Dendritic cell treated with granulocyte-macrophage colony-stimulating factor and Interleukin-4, amounts not matched to agents 40 ng/mL and 50 ng/mL, for 4 days (primary cell): ENCODE measurements around the gene PDGFC.
A peak's percentile ranks its signal among the peaks of the same experiment; 100 is the strongest.

Experiments used
- H3K27ac Mint-ChIP-seq: one replicate; pipeline ENCODE4 v1.8.0; 2022; ENCODE audit warnings: mild to moderate bottlenecking, mixed read lengths
- H3K27me3 Mint-ChIP-seq: one replicate; pipeline ENCODE4 v1.8.0; 2022; ENCODE audit warnings: mild to moderate bottlenecking, mixed read lengths
- H3K36me3 Mint-ChIP-seq: one replicate; pipeline ENCODE4 v1.8.0; 2022; ENCODE audit warnings: low read depth, mixed read lengths
- H3K4me1 Mint-ChIP-seq: one replicate; pipeline ENCODE4 v1.8.0; 2022; ENCODE audit warnings: low read depth, mixed read lengths
- H3K4me3 Mint-ChIP-seq: one replicate; pipeline ENCODE4 v1.8.0; 2022; ENCODE audit warnings: mild to moderate bottlenecking, moderate library complexity, mixed read lengths
- H3K9me3 Mint-ChIP-seq: one replicate; pipeline ENCODE4 v1.8.0; 2022; ENCODE audit warnings: mixed read lengths
- intact Hi-C: fragments of 100-400 bp; cut with micrococcal nuclease; formaldehyde crosslinking; loops from one replicate; pipeline ENCODE4 v1.15.0; 2022

PDGFC gene

DNA sequence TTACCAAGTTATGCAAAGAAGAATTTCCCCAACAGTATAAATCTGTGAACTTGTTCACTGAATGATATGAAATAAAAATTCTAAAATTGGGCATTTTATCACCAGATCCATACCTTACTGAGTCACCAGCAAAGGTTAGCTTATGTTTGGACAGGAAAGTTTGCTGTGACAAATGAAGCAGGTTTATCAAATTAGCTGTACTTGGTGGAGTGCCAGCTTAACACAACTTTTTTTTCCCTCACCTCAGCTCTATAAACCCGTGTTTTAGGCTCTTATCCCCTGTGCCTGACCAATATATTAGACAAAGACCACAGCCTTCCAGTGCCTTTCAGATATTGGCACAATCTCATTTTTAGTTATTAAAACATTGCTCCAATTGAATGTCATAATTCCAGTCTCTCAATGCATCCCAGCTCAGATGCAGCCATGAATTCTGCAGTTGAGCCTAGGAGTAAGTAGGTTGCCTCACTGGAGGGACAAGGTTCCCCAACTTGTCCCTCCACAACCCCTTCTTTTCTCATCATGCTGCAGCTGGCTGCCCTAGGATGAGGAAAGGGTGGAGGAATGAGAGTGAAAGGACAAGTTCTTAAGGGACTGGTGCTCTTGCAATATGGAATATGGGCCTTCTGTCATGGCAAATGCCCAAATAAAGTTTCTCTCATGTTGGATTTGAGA is 27.0 kb upstream of the PDGFC start:
- intact Hi-C loops: no loop called here
- no peaks in the 10 kb centered on the region for H3K9me3 Mint-ChIP-seq
- peaks cover 6% of the 10 kb centered on the region for H3K4me1 Mint-ChIP-seq
- no peaks in the 10 kb centered on the region for H3K27me3 Mint-ChIP-seq
- H3K36me3 Mint-ChIP-seq: no peaks in the 10 kb centered on the region
- no peak overlapping the region for H3K27ac Mint-ChIP-seq
- H3K4me3 Mint-ChIP-seq: no peak overlapping the region

DNA sequence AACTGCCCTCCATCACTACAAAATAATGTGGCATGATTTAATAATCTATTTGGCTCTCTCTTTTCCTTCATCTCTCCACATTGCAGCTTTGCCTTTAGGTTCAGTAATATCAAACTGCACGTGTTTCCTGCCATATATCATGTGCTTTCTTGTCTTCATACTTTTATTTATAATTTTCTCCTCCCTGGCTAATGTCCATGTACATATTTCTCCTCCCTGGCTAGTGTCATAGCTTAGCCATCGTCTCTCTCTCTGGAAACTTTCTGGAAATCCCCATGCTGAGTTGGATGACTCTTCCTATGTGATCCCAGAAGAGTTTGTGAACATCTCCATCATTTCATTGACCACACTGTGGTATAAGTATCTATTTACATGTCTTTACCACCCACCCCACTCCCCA is 21.3 kb upstream of the PDGFC start:
- H3K9me3 Mint-ChIP-seq: peaks cover 14% of the 10 kb centered on the region
- H3K4me3 Mint-ChIP-seq: no peak overlapping the region
- no peak overlapping the region for H3K27ac Mint-ChIP-seq
- no peaks in the 10 kb centered on the region for H3K36me3 Mint-ChIP-seq
- H3K27me3 Mint-ChIP-seq: no peaks in the 10 kb centered on the region
- intact Hi-C loops: no loop called here
- H3K4me1 Mint-ChIP-seq: no peaks in the 10 kb centered on the region

- no peak overlapping the region for H3K4me3 Mint-ChIP-seq
Observed at GRCh38 chr4:156991161-156991560, 19.6 kb upstream of the PDGFC start.

GRCh38 chr4:156983366-156983765 is 11.8 kb upstream of the PDGFC start:
- Mint-ChIP-seq H3K36me3 (no peaks in the 10 kb centered on the region), H3K27ac (no peak overlapping the region), H3K4me1 (no peaks in the 10 kb centered on the region), H3K4me3 (no peak overlapping the region), H3K9me3 (peaks cover 3% of the 10 kb centered on the region), H3K27me3 (no peaks in the 10 kb centered on the region)
- intact Hi-C loops: no loop called here

More at GRCh38 chr4:156991161-156991560, 19.6 kb upstream of the PDGFC start:
- intact Hi-C loops: no loop called here
- H3K27ac Mint-ChIP-seq: no peak overlapping the region
- H3K36me3 Mint-ChIP-seq: no peaks in the 10 kb centered on the region
- H3K27me3 Mint-ChIP-seq: no peaks in the 10 kb centered on the region
- peaks cover 14% of the 10 kb centered on the region for H3K9me3 Mint-ChIP-seq
- H3K4me1 Mint-ChIP-seq: no peaks in the 10 kb centered on the region

DNA sequence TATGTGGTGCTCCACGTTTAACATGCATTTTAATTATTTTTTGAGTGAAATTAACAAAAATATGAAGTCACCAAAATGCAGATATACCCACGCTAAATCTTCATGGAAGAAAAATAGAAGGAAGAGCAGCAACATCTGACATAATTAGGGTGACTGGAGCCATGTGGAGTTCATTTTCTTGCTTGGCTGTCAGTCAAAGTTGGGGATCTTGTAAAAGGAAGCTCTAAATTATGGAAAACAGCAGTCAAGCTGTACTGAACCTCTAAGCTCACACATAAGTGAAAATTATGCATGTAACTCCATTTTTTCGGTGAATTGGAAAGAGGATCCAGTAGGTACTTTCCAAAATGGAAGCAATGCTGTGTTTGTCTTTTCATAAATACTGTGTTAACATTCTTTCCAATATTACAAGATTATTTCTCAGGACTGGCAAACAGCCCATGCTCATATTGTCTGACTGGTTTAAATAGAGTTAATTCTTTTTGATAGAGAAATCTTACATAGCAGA is 9.7 kb upstream of the PDGFC start:
- H3K4me3 Mint-ChIP-seq: no peak overlapping the region
- peaks cover 2% of the 10 kb centered on the region for H3K27me3 Mint-ChIP-seq
- H3K4me1 Mint-ChIP-seq: no peaks in the 10 kb centered on the region
- H3K36me3 Mint-ChIP-seq: no peaks in the 10 kb centered on the region
- no peak overlapping the region for H3K27ac Mint-ChIP-seq
- H3K9me3 Mint-ChIP-seq: no peaks in the 10 kb centered on the region
- intact Hi-C loops: no loop called here

GRCh38 chr4:156977435-156978160 is 6.0 kb upstream of the PDGFC start:
- Mint-ChIP-seq H3K4me3 (no peak overlapping the region), H3K27ac (no peak overlapping the region), H3K9me3 (no peaks in the 10 kb centered on the region), H3K27me3 (peaks cover 2% of the 10 kb centered on the region), H3K36me3 (no peaks in the 10 kb centered on the region), H3K4me1 (peaks cover 9% of the 10 kb centered on the region)
- intact Hi-C loops: no loop called here

GRCh38 chr4:156976147-156976546 is 4.5 kb upstream of the PDGFC start:
- H3K9me3 Mint-ChIP-seq: no peaks in the 10 kb centered on the region
- H3K36me3 Mint-ChIP-seq: peaks cover under 1% of the 10 kb centered on the region
- no peak overlapping the region for H3K4me3 Mint-ChIP-seq
- H3K27me3 Mint-ChIP-seq: peaks cover 2% of the 10 kb centered on the region
- H3K4me1 Mint-ChIP-seq: peaks cover 11% of the 10 kb centered on the region
- intact Hi-C loops: no loop called here
- no peak overlapping the region for H3K27ac Mint-ChIP-seq

DNA sequence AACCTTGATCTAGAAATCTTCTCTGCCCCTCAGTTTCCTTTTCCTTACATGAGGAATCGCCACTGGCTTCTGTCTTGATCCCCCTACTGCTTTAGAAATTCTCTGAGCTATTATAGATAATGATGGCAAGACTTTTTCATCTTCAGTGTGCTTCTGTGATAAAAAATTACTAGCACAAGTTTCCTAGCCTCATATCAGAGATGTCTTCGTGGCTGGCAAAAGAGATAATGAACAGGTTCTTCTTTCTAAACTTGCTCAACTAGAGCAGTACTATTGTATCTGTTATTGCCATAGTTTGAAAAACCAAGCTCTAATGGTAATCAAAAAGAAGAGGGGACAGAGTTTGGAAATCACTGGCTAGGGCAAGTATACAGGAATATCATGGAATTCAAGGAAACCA is 4.1 kb upstream of the PDGFC start:
- Mint-ChIP-seq H3K27ac (no peak overlapping the region), H3K4me1 (peaks cover 11% of the 10 kb centered on the region), H3K4me3 (no peak overlapping the region), H3K27me3 (peaks cover 2% of the 10 kb centered on the region), H3K9me3 (no peaks in the 10 kb centered on the region), H3K36me3 (peaks cover 5% of the 10 kb centered on the region)
- intact Hi-C loops: no loop called here

DNA sequence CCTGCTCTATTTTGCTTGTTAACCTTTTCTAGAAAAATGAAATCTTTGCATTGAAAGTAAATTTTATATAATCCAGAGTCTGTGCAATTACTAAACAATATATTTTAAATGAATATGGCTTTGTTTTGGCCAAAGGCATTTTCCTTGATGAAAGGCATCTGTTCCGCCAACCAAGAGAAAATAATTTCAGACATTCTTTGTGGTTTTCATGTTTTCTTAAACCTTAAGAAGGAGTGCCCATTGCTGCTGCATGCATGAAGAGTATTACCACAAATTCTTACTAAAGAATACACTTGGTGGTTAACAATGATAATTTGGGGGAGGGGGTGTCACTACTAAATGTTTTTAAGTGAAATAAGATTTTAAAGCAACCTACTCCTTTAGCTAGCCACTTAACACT is 2.7 kb upstream of the PDGFC start:
- Mint-ChIP-seq H3K4me3 (no peak overlapping the region), H3K9me3 (no peaks in the 10 kb centered on the region), H3K4me1 (peaks cover 16% of the 10 kb centered on the region), H3K27me3 (peaks cover 2% of the 10 kb centered on the region), H3K36me3 (peaks cover 15% of the 10 kb centered on the region), H3K27ac (no peak overlapping the region)
- intact Hi-C loops: loop anchor here (5.0 kb wide), 2 partner anchors 37 to 68 kb away; no protein-coding TSS in a partner anchor

DNA sequence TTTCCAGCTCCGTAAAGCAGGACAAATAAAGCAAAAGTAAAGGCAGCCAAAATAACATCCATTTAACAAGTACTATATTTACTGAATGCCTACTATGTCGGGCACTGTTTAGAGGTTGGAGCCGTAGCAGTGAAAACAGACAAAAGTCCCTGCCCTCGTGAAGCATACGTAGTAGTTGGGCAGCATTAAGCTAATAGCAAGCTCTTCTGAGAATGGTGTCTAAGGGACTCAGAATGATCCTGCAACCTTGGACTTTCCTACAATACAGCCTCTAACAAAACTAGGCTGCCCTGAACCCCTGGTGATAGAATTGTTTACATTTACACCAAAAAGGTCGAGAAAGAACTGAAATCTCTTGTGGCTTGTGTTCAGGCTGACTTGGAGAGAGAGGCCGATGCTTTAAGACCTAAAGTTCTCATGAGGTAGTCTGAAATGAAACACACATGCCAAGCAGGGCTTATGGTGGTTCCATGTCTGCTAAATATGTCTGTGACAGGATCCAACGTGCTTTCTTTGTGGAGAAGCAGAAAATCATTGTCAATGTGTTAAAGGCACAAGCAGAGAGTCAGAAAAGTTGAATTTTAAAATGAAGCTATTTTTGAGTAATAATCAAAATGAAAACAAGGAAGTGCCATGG is 898 bp upstream of the PDGFC start:
- H3K27ac Mint-ChIP-seq: peak overlapping the region; percentile 96
- H3K36me3 Mint-ChIP-seq: peaks cover 30% of the 10 kb centered on the region
- intact Hi-C loops: loop anchor here (5.0 kb wide), 2 partner anchors 35 to 70 kb away; no protein-coding TSS in a partner anchor
- H3K4me3 Mint-ChIP-seq: peak overlapping the region; percentile 75
- H3K9me3 Mint-ChIP-seq: no peaks in the 10 kb centered on the region
- peaks cover 2% of the 10 kb centered on the region for H3K27me3 Mint-ChIP-seq
- peaks cover 31% of the 10 kb centered on the region for H3K4me1 Mint-ChIP-seq

- no peaks in the 10 kb centered on the region for H3K9me3 Mint-ChIP-seq
- H3K27me3 Mint-ChIP-seq: no peaks in the 10 kb centered on the region
- peak overlapping the region; percentile 96 for H3K27ac Mint-ChIP-seq
- H3K4me3 Mint-ChIP-seq: peak overlapping the region; percentile 79
- peaks cover 42% of the 10 kb centered on the region for H3K4me1 Mint-ChIP-seq
- peaks cover 36% of the 10 kb centered on the region for H3K36me3 Mint-ChIP-seq
- intact Hi-C loops: loop anchor here (5.0 kb wide), 2 partner anchors 34 to 71 kb away; no protein-coding TSS in a partner anchor
Observed at GRCh38 chr4:156971165-156971675, 379 bp downstream of the PDGFC start.

DNA sequence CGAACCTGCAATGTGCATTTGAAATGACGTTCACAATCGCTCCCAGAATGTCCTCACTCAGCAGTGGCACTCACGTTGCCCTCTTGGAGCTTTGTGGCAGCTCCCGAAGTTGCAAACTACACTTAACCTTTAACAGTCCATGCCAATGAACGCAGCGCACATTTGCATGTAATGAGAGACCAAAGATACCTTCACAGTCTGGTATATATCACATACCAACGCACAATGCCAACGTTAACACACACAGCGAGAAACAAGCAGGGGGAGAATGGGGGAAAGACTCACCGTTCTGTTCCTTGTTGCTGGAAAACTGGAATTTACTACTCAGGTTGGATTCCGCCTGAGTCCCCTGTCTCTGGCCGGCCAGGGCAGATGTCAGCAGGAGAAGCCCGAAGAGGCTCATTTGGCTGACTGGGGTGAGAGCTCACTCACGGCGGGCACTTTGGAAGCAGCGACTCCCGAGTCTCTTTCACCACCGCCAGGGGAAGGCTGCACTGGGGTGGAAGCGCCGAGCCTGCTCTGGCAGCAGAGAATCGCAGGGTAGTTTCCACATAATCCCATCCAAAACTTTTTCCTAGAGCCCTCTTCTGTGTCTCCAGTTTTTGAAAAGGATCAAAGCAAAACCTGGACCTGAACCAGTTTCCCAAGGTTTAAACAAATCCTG is 966 bp downstream of the PDGFC start:
- Mint-ChIP-seq H3K27me3 (no peaks in the 10 kb centered on the region), H3K4me3 (peak overlapping the region; percentile 79), H3K4me1 (peaks cover 47% of the 10 kb centered on the region), H3K27ac (peak overlapping the region; percentile 96), H3K36me3 (peaks cover 40% of the 10 kb centered on the region), H3K9me3 (no peaks in the 10 kb centered on the region)
- intact Hi-C loops: loop anchor here (5.0 kb wide), 2 partner anchors 33 to 72 kb away; no protein-coding TSS in a partner anchor

DNA sequence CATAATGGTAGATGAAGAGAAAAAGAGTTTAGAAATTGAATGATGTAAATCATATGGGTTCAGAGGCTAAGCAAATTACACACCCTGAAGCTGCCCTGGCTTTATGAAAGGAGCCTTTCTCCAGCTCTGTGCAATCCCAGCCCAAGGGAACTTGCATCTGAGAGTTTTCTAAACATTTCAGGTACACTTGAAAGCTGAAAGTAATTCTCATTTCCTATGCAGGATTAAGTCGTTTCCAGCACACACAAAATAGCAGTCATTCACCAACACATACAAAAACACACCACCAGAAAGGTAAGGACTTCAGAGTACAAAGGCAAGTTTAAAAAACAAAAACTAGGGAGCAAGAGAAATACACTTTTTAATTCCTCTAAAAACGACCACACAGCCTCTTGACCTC is 1.7 kb downstream of the PDGFC start:
- H3K36me3 Mint-ChIP-seq: peaks cover 48% of the 10 kb centered on the region
- H3K27ac Mint-ChIP-seq: peak overlapping the region; percentile 96
- H3K27me3 Mint-ChIP-seq: no peaks in the 10 kb centered on the region
- H3K4me3 Mint-ChIP-seq: peak overlapping the region; percentile 79
- H3K4me1 Mint-ChIP-seq: peaks cover 55% of the 10 kb centered on the region
- no peaks in the 10 kb centered on the region for H3K9me3 Mint-ChIP-seq
- intact Hi-C loops: loop anchor here (5.0 kb wide), 4 partner anchors 33 to 493 kb away; no protein-coding TSS in a partner anchor
